H1 (cell line): Measurements from ENCODE around the gene ADAMTS13. TPM values are rescaled to one million over a fixed set of nuclear protein-coding genes. Genes with fewer than 3 reads are reported as not detected.

Source experiments
- CTCF ChIA-PET: fragments of 300-600 bp; sonication (Branson Sonifier 250); formaldehyde crosslinking; loops from one replicate; lab custom pipeline; 2021; ENCODE audit not compliant: partially characterized antibody; lab: Charles Lee
- POLR2A ChIA-PET: fragments of 300-600 bp; sonication (Branson Sonifier 250); formaldehyde crosslinking; loops from one replicate; lab custom pipeline; 2021; ENCODE audit warnings: inconsistent platforms; ENCODE audit not compliant: partially characterized antibody; lab: Charles Lee
- DNase-seq, 2 experiments: peaks; one replicate each; pipeline versions ENCODE4 v3.0.0 to v3.0.0-alpha.2; 2010 to 2022; ENCODE audit warnings: low spot score in 2 of 2, low read depth in 1 of 2, mixed read lengths in 1 of 2
- FAIRE-seq: peaks from 2 replicates; lab custom pipeline; 2011; peaks lifted over from hg19 to GRCh38; lab: Jason Lieb, UNC
- H2AFZ ChIP-seq: 2 replicates; pipeline ENCODE4 v1.8.1; 2012; ENCODE audit warnings: low read length, inconsistent platforms
- H2AK5ac ChIP-seq: 2 replicates; pipeline ENCODE4 v1.6.1; 2013; ENCODE audit warnings: low read depth, low read length
- H2BK120ac ChIP-seq: replicated peaks from 2 replicates; pipeline ENCODE3; 2013; ENCODE audit warnings: low read depth, low read length, inconsistent platforms
- H2BK12ac ChIP-seq: 2 replicates; pipeline ENCODE4 v1.6.1; 2013; ENCODE audit warnings: low read depth, low read length
- H2BK15ac ChIP-seq: 2 replicates; pipeline ENCODE4 v1.6.1; 2013; ENCODE audit warnings: low read length
- H2BK20ac ChIP-seq: 2 replicates; pipeline ENCODE4 v1.6.1; 2013; ENCODE audit warnings: low read length
- H2BK5ac ChIP-seq: 2 replicates; pipeline ENCODE4 v1.6.1; 2013; ENCODE audit warnings: low read depth, low read length
- H3K14ac ChIP-seq: 2 replicates; pipeline ENCODE4 v1.6.1; 2013; ENCODE audit warnings: inconsistent platforms; ENCODE audit not compliant: insufficient read length
- H3K18ac ChIP-seq: 2 replicates; pipeline ENCODE4 v1.6.1; 2013; ENCODE audit warnings: low read length; ENCODE audit errors: extremely low read depth
- H3K23ac ChIP-seq: 2 replicates; pipeline ENCODE4 v1.6.1; 2013; ENCODE audit warnings: inconsistent platforms; ENCODE audit not compliant: insufficient read length
- H3K23me2 ChIP-seq: 2 replicates; pipeline ENCODE4 v1.6.1; 2013; ENCODE audit warnings: low read depth, low read length
- H3K27ac ChIP-seq: 2 replicates; pipeline ENCODE4 v1.6.1; 2011; ENCODE audit warnings: low read depth, low read length, inconsistent platforms
- H3K27me3 ChIP-seq, 4 experiments: replicated peaks in 1 of 4; 1 replicate in 1 of 4; 2 replicates in 3 of 4; pipeline versions ENCODE4 v1.6.1 to v1.8.1; 2011 to 2013; ENCODE audit warnings: low read length in 3 of 4, mild to moderate bottlenecking in 3 of 4, inconsistent platforms in 2 of 4, mixed read lengths in 2 of 4, moderate library complexity in 1 of 4; ENCODE audit not compliant: control insufficient read depth in 3 of 4, insufficient read depth in 3 of 4; ENCODE audit errors: extremely low read depth in 1 of 4
- H3K36me3 ChIP-seq, 4 experiments: 2 replicates each; pipeline versions ENCODE4 v1.6.1 to v1.8.1; 2011 to 2013; ENCODE audit warnings: mild to moderate bottlenecking in 4 of 4, low read length in 3 of 4, moderate library complexity in 2 of 4, control low read depth in 1 of 4, inconsistent platforms in 1 of 4; ENCODE audit not compliant: insufficient read depth in 4 of 4, control insufficient read depth in 2 of 4
- H3K4ac ChIP-seq: replicated peaks from 2 replicates; pipeline ENCODE3; 2013; ENCODE audit warnings: low read length, low read depth, mixed read lengths, inconsistent platforms; ENCODE audit not compliant: insufficient read length
- H3K4me1 ChIP-seq, 4 experiments: replicated peaks in 1 of 4; 1 replicate in 1 of 4; 2 replicates in 3 of 4; pipeline versions ENCODE4 v1.6.1 to v1.8.1; 2011 to 2013; ENCODE audit warnings: low read length in 3 of 4, inconsistent platforms in 2 of 4, mixed read lengths in 1 of 4; ENCODE audit not compliant: insufficient read depth in 4 of 4, control insufficient read depth in 3 of 4
- H3K4me2 ChIP-seq, 2 experiments: 2 replicates each; pipeline versions ENCODE4 v1.6.1 to v1.8.1; 2011 to 2013; ENCODE audit warnings: low read depth in 2 of 2, low read length in 2 of 2, control low read depth in 1 of 2, inconsistent platforms in 1 of 2, mild to moderate bottlenecking in 1 of 2; ENCODE audit not compliant: insufficient read depth in 1 of 2
- H3K4me3 ChIP-seq, 4 experiments: fragments of 200-600, 300-600 bp in 1 of 4; sonication (generic), shearing (Covaris generic), sonication (Bioruptor Twin) in 1 of 4; 2 replicates each; pipeline versions ENCODE4 v1.5.1 to v1.8.1; 2011 to 2016; ENCODE audit warnings: low read length in 4 of 4, low read depth in 3 of 4, control low read depth in 2 of 4, inconsistent platforms in 2 of 4, mild to moderate bottlenecking in 2 of 4, mixed read lengths in 1 of 4, moderate library complexity in 1 of 4; ENCODE audit not compliant: insufficient read depth in 2 of 4; ENCODE audit errors: extremely low read depth in 1 of 4
- H3K56ac ChIP-seq: replicated peaks from 2 replicates; pipeline ENCODE3; 2013; ENCODE audit warnings: low read depth, mild to moderate bottlenecking, mixed read lengths, low read length, inconsistent platforms; ENCODE audit not compliant: insufficient read length
- H3K79me1 ChIP-seq: 2 replicates; pipeline ENCODE4 v1.6.1; 2013; ENCODE audit warnings: low read depth, low read length, control low read depth
- H3K79me2 ChIP-seq, 2 experiments: 2 replicates each; pipeline versions ENCODE4 v1.6.1 to v1.8.1; 2012 to 2013; ENCODE audit warnings: low read length in 2 of 2, mild to moderate bottlenecking in 2 of 2, inconsistent platforms in 1 of 2; ENCODE audit not compliant: insufficient read depth in 2 of 2, control insufficient read depth in 1 of 2
- H3K9ac ChIP-seq, 4 experiments: replicated peaks in 1 of 4; 1 replicate in 1 of 4; 2 replicates in 3 of 4; pipeline versions ENCODE4 v1.6.1 to v1.8.1; 2011 to 2013; ENCODE audit warnings: low read depth in 3 of 4, low read length in 3 of 4, control low read depth in 2 of 4, mild to moderate bottlenecking in 2 of 4, moderate library complexity in 2 of 4, inconsistent platforms in 1 of 4; ENCODE audit errors: extremely low read depth in 1 of 4
- H3K9me3 ChIP-seq, 2 experiments: 2 replicates each; pipeline versions ENCODE4 v1.6.1 to v1.8.1; 2012 to 2013; ENCODE audit warnings: mild to moderate bottlenecking in 2 of 2, moderate library complexity in 2 of 2, control low read depth in 1 of 2, inconsistent platforms in 1 of 2, low read depth in 1 of 2, low read length in 1 of 2, mixed read lengths in 1 of 2; ENCODE audit not compliant: insufficient read depth in 2 of 2
- H4K20me1 ChIP-seq, 2 experiments: replicated peaks in 1 of 2; 2 replicates each; pipeline versions ENCODE3 to v1.8.1; 2011 to 2013; ENCODE audit warnings: inconsistent platforms in 2 of 2, low read length in 2 of 2, mild to moderate bottlenecking in 1 of 2; ENCODE audit not compliant: insufficient read depth in 2 of 2, control insufficient read depth in 1 of 2
- H4K5ac ChIP-seq: 2 replicates; pipeline ENCODE4 v1.6.1; 2013; ENCODE audit warnings: low read length, low read depth, mixed read lengths, inconsistent platforms; ENCODE audit not compliant: insufficient read length
- H4K8ac ChIP-seq: 2 replicates; pipeline ENCODE4 v1.8.0; 2013; ENCODE audit warnings: mild to moderate bottlenecking, moderate library complexity, low read length, inconsistent platforms; ENCODE audit not compliant: insufficient read depth; ENCODE audit errors: extremely low read depth
- H4K91ac ChIP-seq: replicated peaks from 2 replicates; pipeline ENCODE3; 2013; ENCODE audit warnings: low read length, mixed read lengths, inconsistent platforms; ENCODE audit not compliant: insufficient read length
- WGBS, 2 experiments: shearing (Covaris generic) in 1 of 2; methylation state at CpG; one replicate each; pipeline versions ENCODE4 v1.1.6 to v1.1.7; 2013 to 2015; ENCODE audit warnings: low lambda C conversion rate in 2 of 2, mixed read lengths in 2 of 2, inconsistent platforms in 1 of 2, low coverage in 1 of 2, missing lambda C conversion rate in 1 of 2; ENCODE audit not compliant: insufficient replicate concordance in 2 of 2, insufficient coverage in 1 of 2, insufficient read length in 1 of 2; ENCODE audit errors: extremely low coverage in 1 of 2, missing lambda C conversion rate in 1 of 2; 5-methylcytosine and 5-hydroxymethylcytosine counted together
- polyA plus RNA-seq, 7 experiments: library from polyadenylated mRNA; depleted of rRNA in 3 of 7; stranded (reverse) in 5 of 7; unstranded in 2 of 7; fragments of >200 nt in 5 of 7; fragments of 200-250 nt in 2 of 7; gene quantifications; 1 replicate in 5 of 7; 2 replicates in 1 of 7; 4 replicates in 1 of 7; pipeline versions ENCODE4 v1.2.1 to v1.2.3, GENCODE V29; 2011 to 2013; ENCODE audit warnings: missing spikeins in 2 of 7, mixed read lengths in 2 of 7
- total RNA-seq: library from RNA; stranded (reverse); fragmentation: NEBNext Ultra II Directional; extraction: Animal tissue kit (Norgen Biotek cat#: 25700); gene quantifications from 2 replicates; pipeline ENCODE4 v1.2.1, GENCODE V29; 2021

Gene ADAMTS13
- total and polyA plus RNA-seq, 2 of the 8 experiments (the other 6 are each of a cell fraction or from before 2014, with no cell fraction given) = 4.4 to 5.8 TPM

GRCh38 chr9:133405508-133406438, 16.4 kb upstream of the ADAMTS13 start:
- CTCF ChIA-PET = interaction anchor here (0.6 to 4.6 kb wide), 20 partner anchors 10 to 419 kb away, joined by 3 to 32 read pairs (median 4); partner anchors contain the start of genes ADAMTS13, SURF1 and SURF2
- Histone ChIP-seq H2BK20ac (no peak overlapping the region), H3K14ac (no peak overlapping the region), H2BK5ac (no peak overlapping the region), H3K36me3 (peaks cover 17 to 41% (median 29%) of the 10 kb centered on the region in 4 experiments; a peak in 7 of 8 replicates), H4K8ac (no peak overlapping the region), H3K27me3 (no peaks in the 10 kb centered on the region), H3K4me2 (no peak overlapping the region), H2BK15ac (no peak overlapping the region), H3K9me3 (no peaks in the 10 kb centered on the region), H2AFZ (no peak overlapping the region), H3K79me2 (no peaks in the 10 kb centered on the region), H2AK5ac (no peak overlapping the region), H3K4me3 (no peak overlapping the region), H3K27ac (no peak overlapping the region), H3K18ac (no peak overlapping the region), H4K91ac (no peak overlapping the region), H3K23me2 (no peaks in the 10 kb centered on the region), H2BK120ac (no peak overlapping the region), H4K20me1 (peaks cover 13 to 18% of the 10 kb centered on the region in 2 experiments), H4K5ac (no peak overlapping the region), H3K79me1 (0 out of 2 replicates have a peak, but pooled peaks cover 3% of the 10 kb centered on the region), H3K56ac (no peak overlapping the region), H3K4ac (no peak overlapping the region), H3K23ac (no peak overlapping the region), H2BK12ac (no peak overlapping the region), H3K9ac (no peak overlapping the region), H3K4me1 (no peaks in the 10 kb centered on the region)
- POLR2A ChIA-PET = interaction anchor here (0.6 to 5.6 kb wide), 4 partner anchors 9 to 121 kb away, joined by 3 to 31 read pairs (median 3); no protein-coding TSS in a partner anchor
- DNase-seq (no peak), FAIRE-seq (no peak)
- 87% methylated on average over 19 of the region's 19 CpGs; no CpG with 5 or more reads in 1 of the 2 experiments for WGBS, 2 experiments
